Stimulated activated CD4-positive, alpha-beta T cell treated with anti-CD3 and anti-CD28 coated beads, TNF-alpha, amount 100 ng/mL, for 1 hour (primary cell): ENCODE measurements around the gene EIF2B1.

Source experiments
- DNase-seq, 3 donors: peaks; one replicate each; pipeline ENCODE4 v3.0.0-alpha.2; 2020; ENCODE audit warnings: low read depth in 3 of 3, low spot score in 1 of 3

Gene EIF2B1

DNA sequence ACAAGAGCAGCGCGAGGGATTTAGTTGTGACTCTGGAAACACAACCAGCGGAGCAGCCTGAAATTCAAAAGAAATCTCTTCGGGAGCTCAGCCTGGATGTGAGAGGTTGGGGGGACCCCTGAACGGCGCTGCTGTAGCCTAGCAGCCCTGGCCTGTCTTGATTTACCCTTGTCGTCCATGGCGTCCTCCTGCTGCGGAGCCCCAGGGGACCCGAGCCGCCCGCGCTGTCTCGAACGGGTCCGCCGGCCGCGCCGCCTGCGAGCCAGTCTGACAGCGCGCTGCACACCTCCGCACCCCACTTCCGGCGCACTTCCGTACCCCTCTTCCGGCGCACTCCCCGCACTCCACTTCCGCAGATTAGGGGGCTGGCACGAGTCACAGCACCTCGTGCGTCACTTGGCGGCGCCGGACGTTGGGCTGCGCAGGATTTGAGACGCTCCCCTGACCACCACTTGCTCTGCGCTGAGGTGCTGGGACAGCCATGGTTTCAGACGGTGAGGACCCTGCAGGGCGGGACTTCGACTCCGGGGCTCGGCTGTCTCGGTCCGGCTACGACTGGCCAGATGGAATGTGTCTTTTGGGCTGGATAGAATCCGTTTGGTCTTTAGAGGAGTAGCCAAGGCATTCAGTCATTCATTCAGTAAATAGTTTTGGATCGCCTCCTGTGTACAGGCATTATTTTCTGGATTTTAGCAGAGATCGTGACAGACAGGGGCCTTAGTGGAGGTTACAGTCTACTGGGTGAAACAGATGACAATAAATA, at the start of gene EIF2B1, which contains the start of gene GTF2H3:
TSS of gene EIF2B1 (minus strand) at position 308 of the 763 bp plus-strand sequence. CDS start at position 179, 129 bp downstream.
TSS of gene GTF2H3 (plus strand) at position 451 of the 763 bp plus-strand sequence. CDS start at position 482, 31 bp downstream.
- peak; percentile 81 to 91 (median 83) for DNase-seq

DNA sequence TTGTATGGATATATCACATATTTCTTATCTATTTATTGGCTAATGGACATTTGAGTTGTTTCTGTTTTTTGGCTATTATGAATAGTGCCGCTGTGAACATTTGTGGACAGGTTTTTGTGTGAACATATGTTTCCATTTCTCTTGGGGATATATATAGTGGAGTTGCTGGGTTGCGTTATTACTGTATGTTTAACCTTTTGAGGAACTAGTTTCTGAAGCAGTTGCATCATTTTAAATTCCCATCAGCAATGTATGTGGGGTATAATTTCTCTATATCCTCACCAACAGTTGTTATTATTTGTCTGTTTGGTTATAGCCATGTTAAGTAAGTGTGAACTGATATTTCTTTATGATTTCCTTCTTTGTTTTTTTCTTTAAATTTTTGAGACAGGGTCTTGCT, 48.1 kb upstream of the EIF2B1 start:
- DNase-seq = no peak

- DNase-seq = no peak
Measured at GRCh38 chr12:123678981-123679380, 45.5 kb upstream of the EIF2B1 start.

DNA sequence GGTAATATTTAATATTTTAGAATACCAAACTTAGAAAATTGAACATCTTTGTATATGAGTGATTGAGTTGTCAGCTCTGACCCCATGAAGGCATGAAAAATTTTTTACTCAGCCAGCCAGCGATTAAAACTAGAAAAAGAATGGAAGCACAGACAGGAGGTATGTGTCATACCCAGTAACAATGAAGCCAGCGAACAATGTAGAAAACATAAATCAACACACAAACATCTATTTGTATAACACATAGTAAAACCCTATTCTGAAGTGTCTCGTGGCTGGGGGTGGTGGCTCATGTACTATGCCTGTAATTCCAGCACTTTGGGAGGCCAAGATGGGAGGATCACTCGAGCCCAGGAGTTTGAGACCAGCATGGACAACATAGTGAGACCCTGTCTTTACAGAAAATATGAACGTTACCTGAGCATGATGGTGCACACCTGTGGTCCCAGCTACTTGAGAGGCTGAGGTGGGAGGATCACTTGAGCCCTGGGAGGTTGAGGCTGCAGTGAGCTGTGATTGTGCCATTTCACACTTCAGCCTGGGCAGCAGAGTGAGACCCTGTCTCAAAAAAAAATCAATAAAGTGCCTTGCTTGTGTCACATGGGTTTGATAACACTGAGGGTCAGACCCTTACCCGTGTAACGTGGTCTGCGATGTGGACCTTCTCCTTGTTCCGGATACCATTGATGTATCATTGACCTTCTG, 43.3 kb upstream of the EIF2B1 start:
- no peak for DNase-seq

DNA sequence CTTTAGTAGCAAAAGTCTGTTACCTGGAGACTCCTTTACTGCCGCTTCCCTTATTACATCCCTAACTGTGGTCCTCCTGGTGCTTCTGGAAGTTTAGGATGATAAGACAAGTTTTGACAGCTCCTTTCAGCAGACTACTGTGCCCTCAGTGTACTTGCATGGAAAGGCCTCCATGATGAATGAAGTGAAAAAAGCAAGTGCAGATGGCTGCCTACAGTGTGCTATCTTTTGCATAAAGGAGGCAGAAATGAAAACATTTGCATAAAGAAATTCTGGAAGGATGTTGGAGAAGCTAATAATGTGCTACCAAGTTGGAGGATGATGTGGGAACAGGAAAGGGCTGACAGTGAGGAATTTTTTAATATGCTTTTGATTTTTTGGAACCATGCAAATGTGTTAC, 42.0 kb upstream of the EIF2B1 start:
- no peak for DNase-seq

DNA sequence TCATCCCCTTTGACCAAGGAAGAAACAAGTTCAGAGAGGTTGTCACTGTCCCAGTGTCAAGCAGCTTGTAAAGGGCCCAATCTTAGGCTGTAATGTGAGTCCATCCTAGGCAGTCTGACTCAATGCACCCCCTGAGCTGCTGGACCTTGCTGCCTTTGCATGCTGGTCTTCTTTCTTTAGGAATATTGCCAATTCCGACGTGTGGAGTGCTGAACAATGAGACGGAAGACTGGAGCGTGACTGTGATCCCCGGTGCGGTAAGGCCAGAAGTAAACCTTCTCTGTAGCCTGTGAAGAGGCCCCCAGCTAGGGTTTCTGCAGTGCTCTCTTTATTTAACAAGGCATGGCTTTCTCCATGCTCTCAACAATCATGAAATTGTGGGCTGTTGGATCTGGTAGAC, 38.4 kb upstream of the EIF2B1 start:
- no peak for DNase-seq

DNA sequence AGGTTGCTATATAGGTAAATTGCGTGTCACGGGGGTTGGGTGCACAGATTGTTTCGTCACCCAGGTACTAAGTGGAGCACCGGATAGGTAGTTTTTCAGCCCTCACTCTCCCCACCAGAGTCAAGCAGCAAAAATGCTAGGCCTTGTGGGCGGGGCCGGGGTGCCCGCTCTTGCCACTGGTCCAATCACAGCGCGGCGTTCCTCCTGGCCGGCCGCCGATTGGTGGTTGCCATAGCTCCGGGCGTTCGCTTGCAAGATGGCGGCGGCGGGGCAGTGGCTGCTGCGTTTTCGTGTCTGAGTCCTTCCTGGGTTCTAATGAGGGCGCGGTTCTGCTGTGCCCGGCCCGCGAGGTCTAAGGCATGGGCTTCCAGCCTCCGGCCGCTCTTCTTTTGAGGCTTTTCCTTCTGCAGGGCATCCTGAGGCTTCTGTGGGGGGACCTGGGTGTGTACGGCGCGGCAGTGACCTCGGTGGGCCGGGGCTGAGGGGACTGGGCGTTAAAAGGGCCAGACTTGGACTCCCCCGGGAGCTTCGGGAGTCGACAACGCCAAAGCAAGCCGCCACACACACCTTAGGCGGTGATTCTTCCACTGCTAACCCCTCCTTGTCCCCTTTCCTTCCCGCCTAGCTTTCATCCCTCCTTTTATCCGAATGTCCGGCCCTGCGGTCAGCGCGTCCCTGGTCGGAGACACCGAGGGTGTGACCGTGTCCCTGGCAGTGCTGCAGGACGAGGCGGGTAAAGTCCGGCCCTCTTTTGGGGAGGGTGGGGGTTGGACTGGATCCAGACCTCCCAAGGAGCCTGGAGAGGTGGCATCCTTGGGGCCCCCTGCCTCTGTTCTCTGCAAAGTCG, 37.6 kb upstream of the EIF2B1 start, which contains the start of gene TCTN2:
TSS of gene TCTN2 (plus strand) at position 232 of the 847 bp plus-strand sequence. CDS start at position 360, 128 bp downstream.
- DNase-seq = peak; percentile 82 to 87 (median 84)

- DNase-seq = no peak
Measured at GRCh38 chr12:123667771-123668170, 34.3 kb upstream of the EIF2B1 start.

DNA sequence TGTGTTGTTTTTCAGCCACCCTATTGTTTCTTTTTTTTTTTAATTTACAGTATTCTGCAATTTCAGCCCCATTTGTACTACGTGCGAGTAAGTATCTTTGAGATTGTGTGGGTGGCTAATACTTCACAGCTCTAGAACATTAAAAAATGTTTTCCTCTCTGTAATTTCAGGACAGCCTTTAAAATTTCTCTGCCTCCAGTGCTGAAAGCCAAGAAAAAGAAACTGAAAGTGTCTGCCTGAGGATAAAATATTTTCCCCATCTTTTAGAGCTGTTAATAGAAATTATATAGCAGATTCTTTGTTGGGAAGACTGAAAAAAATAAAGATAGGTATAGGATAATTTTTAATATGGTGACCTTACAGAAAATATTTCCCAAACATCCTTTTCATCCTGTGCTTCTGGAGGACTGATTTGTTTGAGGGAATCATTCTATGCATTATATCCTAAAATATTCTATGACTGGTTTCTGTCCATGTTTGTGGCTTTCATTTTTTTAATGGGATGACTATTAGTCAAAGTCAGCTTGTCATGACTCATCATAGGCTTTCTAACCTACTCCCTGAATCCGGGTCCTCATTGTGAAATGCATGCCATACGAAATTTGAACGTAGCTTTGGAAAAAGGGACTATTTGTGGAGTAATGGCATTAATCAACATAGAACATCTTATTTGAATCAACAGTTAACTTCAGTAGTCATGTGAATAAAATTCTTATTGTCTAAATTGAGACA, 26.7 kb upstream of the EIF2B1 start:
- DNase-seq = no peak

- DNase-seq = no peak
Measured at GRCh38 chr12:123657211-123657610, 23.7 kb upstream of the EIF2B1 start.

GRCh38 chr12:123656392-123656791, 22.9 kb upstream of the EIF2B1 start:
- DNase-seq = no peak

- DNase-seq = no peak
Measured at GRCh38 chr12:123655420-123655819, 21.9 kb upstream of the EIF2B1 start.

- no peak for DNase-seq
Measured at GRCh38 chr12:123654129-123654701, 20.7 kb upstream of the EIF2B1 start.

DNA sequence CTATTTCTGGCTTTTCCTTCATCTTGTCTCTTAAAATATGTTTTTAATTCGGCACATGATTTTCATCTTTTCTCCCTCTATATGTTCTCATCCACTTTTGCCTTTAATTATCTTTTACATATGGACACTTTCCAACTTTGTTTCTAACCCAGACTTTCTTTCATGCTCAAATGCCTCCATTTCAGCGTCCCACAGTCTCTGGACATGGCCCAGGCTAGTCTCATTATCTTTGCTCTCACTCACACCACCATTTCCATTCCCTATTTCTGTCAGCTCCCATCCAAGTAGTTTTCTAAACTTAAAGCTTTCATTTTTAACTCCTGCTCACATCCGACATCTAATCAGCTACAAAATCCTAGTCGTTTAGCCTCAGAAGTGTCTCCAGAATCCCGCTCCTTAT, 14.9 kb upstream of the EIF2B1 start:
- DNase-seq = no peak

DNA sequence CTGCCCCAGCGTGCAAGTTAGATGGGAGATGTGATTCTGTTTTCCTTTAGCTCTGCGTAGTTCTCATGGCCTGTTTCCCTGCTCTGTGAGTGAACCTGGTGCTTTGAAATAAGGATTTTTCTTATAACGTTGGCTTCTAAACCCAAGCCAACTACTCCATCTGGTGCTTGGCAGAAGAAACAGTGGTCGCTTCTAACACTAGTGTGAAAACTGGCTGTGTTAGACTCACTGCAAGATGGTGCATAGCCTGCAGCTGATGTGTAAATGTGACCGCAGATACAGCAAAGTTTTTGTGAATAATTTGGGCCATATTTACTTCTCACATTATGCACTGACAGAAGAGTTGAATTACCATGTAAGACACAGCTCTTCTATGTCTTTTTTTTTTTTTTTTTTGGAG, 12.4 kb upstream of the EIF2B1 start:
- no peak for DNase-seq

DNA sequence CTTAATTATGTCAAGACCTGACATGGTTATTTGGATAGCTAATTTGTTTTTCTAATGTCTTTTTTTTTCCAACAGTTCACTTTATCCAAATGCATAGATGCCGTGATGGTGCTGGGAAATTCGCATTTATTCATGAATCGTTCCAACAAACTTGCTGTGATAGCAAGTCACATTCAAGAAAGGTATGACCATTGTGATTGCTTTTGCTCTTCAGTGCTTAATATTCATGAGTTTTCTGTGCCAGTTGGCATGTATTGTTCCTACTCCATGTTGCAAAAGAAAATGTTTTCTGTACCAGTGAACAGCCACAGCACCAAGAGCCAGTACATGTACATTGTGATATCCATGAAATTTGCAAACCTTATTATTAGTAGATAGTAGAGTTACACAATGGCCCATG, 11.9 kb upstream of the EIF2B1 start:
- no peak for DNase-seq

DNA sequence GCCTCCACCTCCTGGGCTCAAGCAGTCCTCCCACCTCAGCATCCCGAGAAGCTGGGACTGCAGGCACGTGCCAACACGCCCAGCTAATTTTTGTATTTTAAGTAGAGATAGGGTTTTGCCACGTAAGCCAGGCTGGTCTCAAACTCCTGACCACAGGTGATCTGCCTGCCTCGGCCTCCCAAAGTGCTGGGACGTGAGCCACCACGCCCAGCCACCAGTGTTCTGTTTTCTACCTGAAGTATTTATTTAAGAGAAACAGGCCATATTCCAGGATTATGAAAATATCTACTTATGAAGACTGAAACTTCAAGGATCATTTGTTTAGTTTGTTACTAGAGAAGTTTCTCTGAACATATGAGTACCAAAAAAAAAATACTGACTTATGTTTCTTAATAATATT, 10.4 kb upstream of the EIF2B1 start:
- DNase-seq = no peak

DNA sequence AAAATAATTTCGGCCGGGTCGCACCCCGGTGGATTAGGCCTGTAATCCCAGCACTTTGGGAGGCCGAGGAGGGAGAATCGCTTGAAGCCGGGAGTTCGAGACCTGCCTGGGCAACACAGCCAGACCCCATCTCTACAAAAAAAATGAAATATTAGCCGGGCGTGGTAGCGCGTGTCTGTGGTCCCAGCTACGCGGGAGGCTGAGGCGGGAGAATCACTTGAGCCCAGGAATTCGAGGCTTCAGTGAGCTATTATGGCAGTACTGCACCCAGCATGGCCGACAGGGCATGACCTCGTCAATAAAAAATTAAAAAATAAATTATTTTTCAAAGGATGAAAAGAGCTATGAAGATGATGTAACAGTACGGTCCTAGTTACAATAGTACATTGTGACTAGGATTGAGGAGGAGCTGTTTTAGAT, 666 bp upstream of the EIF2B1 start:
- DNase-seq = no peak

DNA sequence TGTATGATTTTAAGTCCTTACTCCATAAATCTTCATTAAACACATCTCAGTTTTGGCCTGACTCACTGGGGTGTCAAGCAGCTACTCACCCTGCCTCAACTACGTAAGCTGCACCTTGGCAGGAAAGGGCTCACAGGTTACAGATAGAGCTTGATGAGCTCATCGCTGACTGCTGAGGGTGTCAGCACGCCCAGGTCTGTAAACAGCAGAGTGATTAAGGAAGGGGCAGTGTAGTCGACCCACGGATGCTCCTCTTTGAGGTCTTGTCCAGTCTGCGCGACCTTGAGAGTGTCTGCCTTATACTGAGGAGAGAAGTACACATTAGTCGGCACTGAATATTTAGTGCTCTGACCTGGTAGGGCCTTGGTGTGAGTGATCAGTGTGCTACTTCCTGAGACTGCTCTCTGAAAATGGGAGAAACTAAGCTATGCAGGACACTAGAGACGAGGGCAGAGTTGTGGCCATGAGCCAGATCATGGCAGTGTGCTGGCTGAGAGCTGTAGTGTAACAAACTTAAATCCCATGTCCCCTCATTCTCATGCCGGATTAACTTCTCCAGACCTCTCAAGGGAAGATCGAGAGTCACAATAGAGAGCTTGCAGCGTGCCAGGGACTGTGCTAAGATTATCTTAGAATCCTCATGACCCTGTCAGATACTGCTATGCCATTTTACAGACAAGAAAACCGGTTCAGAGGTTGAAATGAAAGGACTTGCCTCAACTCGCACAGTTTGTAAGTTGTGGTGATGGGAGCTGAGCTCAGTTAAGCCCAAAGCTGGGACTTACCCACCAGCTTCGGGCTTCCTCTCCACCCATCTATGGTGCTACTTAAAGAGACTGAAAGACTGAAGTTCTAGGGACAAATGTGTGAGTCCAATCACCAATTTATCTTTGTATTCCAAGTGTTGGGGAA, 11.6 kb downstream of the EIF2B1 start:
- DNase-seq = no peak
